Esophagus squamous epithelium (tissue), 5 donors: ENCODE measurements around the gene ZMYND19. TPM values are rescaled to one million over a fixed set of nuclear protein-coding genes. Genes with fewer than 3 reads are reported as not detected.

ENCODE experiments used
- DNase-seq: peaks from one replicate; lab custom pipeline; 2025; lab: John Stamatoyannopoulos, UW
- H3K27ac ChIP-seq, 4 donors: fragments of 200-600 bp; sonication (generic); one replicate each; pipeline ENCODE4 v1.5.1; 2016 to 2019; ENCODE audit warnings: mild to moderate bottlenecking in 1 of 4
- H3K27me3 ChIP-seq, 4 donors: fragments of 200-600 bp; sonication (generic); 1 replicate in 3 of 4; 2 replicates in 1 of 4; pipeline versions ENCODE4 v1.5.1 to v1.6.0; 2017 to 2021; ENCODE audit warnings: antibody characterized with exemption in 1 of 4
- H3K36me3 ChIP-seq, 3 donors: fragments of 200-600 bp; sonication (generic); one replicate each; pipeline ENCODE4 v1.5.1; 2016 to 2019
- H3K4me1 ChIP-seq, 3 donors: fragments of 200-600 bp; sonication (generic); one replicate each; pipeline ENCODE4 v1.5.1; 2017 to 2019
- H3K4me3 ChIP-seq, 4 donors: fragments of 200-600 bp; sonication (generic); 1 replicate in 3 of 4; 2 replicates in 1 of 4; pipeline ENCODE4 v1.5.1; 2016 to 2019; ENCODE audit warnings: mild to moderate bottlenecking in 2 of 4, moderate library complexity in 1 of 4
- H3K9me3 ChIP-seq, 3 donors: fragments of 200-600 bp; sonication (generic); one replicate each; pipeline ENCODE4 v1.5.1; 2016 to 2019
- CTCF ChIP-seq, 6 experiments: fragments of 450-650 bp in 4 of 6; fragments of 200-600 bp in 2 of 6; sonication (generic) in 2 of 6; IDR thresholded peaks; one replicate each; pipeline ENCODE4 v1.5.1; 2016 to 2019; ENCODE audit warnings: antibody characterized with exemption in 6 of 6, mild to moderate bottlenecking in 4 of 6, moderate library complexity in 4 of 6
- POLR2A ChIP-seq, 4 donors: fragments of 450-650 bp; IDR thresholded peaks; one replicate each; pipeline ENCODE4 v1.6.1; 2017; ENCODE audit warnings: antibody characterized with exemption in 4 of 4, mild to moderate bottlenecking in 4 of 4, moderate library complexity in 3 of 4
- WGBS, 2 donors: methylation state at CpG; one replicate each; pipeline ENCODE4 v1.1.5; 2018; 5-methylcytosine and 5-hydroxymethylcytosine counted together
- intact Hi-C: fragments of 100-400 bp; cut with DNase I; formaldehyde crosslinking; loops from one replicate; pipeline ENCODE4 v1.15.0; 2022
- total RNA-seq, 4 donors: library from RNA; depleted of rRNA; stranded (reverse); fragments of >200 nt; gene quantifications; one replicate each; pipeline ENCODE4 v1.1.0, GENCODE V29; 2016
- donor health status: DM: yes; HTN: yes; CAD: no.

The ZMYND19 gene
- total RNA-seq: 10 to 100 TPM; 17.5 to 28.8 (median 25.2) TPM

- Histone ChIP-seq H3K27me3 (no peaks in the 10 kb centered on the region), H3K4me3 (peak within 1 kb of the TSS; percentile 74 to 87 (median 81)), H3K36me3 (peaks cover 18 to 31% (median 20%) of the 10 kb centered on the region in 3 donors), H3K27ac (peak within 1 kb of the TSS; percentile 80 to 90 (median 82)), H3K9me3 (no peaks in the 10 kb centered on the region), H3K4me1 (peaks cover 16 to 42% (median 19%) of the 10 kb centered on the region in 3 donors)
- DNase-seq: peak; percentile 57
- intact Hi-C loops: no loop called here
- 0 to 2% methylated on average over 7 to 11 of the region's 113 CpGs for WGBS, 2 donors
- TF ChIP-seq POLR2A (IDR thresholded peaks at IDR 0.05): peak in 2 of 4 donors; percentile 11 to 48
- no peak for TF ChIP-seq CTCF (IDR thresholded peaks at IDR 0.05)
Measured at GRCh38 chr9:137590469-137591383, at the start of gene ZMYND19. TSS of gene ZMYND19 (minus strand) at chr9:137590512. CDS start at chr9:137590263, 249 bp downstream.

- no peaks in the 10 kb centered on the region for H3K9me3 ChIP-seq
- H3K36me3 ChIP-seq: peaks cover 0 to 29% (median 0%) of the 10 kb centered on the region in 3 donors
- no peak for DNase-seq
- peak overlapping the region in 3 of 4 donors; percentile 5 to 42 (median 39) for H3K27ac ChIP-seq
- H3K4me3 ChIP-seq: peak overlapping the region in 1 of 4 donors; percentile 47
- TF ChIP-seq POLR2A (IDR thresholded peaks at IDR 0.05) (no peak), CTCF (IDR thresholded peaks at IDR 0.05) (no peak)
- peaks cover 0 to 22% (median 17%) of the 10 kb centered on the region in 3 donors for H3K4me1 ChIP-seq
- no peaks in the 10 kb centered on the region for H3K27me3 ChIP-seq
- intact Hi-C loops: no loop called here
- 62 to 64% methylated on average over 12 of the region's 12 CpGs for WGBS, 2 donors
Measured at GRCh38 chr9:137639303-137640051, 49.2 kb upstream of the ZMYND19 start.

GRCh38 chr9:137638680-137639079 is 48.4 kb upstream of the ZMYND19 start:
- DNase-seq: no peak

GRCh38 chr9:137634016-137634415 is 43.7 kb upstream of the ZMYND19 start:
- H3K4me1 ChIP-seq: peaks cover 3 to 53% (median 24%) of the 10 kb centered on the region in 3 donors
- H3K27ac ChIP-seq: no peak overlapping the region
- intact Hi-C loops: no loop called here
- 81 to 83% methylated on average over 5 of the region's 5 CpGs for WGBS, 2 donors
- DNase-seq: no peak
- no peaks in the 10 kb centered on the region for H3K27me3 ChIP-seq
- no peaks in the 10 kb centered on the region for H3K9me3 ChIP-seq
- TF ChIP-seq POLR2A (IDR thresholded peaks at IDR 0.05): no peak
- TF ChIP-seq CTCF (IDR thresholded peaks at IDR 0.05): no peak
- H3K4me3 ChIP-seq: no peak overlapping the region
- no peaks in the 10 kb centered on the region for H3K36me3 ChIP-seq

More at GRCh38 chr9:137638680-137639079, 48.4 kb upstream of the ZMYND19 start:
- WGBS, 2 donors: 85 to 86% methylated on average over 6 of the region's 6 CpGs
- no peak overlapping the region for H3K27ac ChIP-seq
- no peak overlapping the region for H3K4me3 ChIP-seq
- H3K9me3 ChIP-seq: no peaks in the 10 kb centered on the region
- intact Hi-C loops: no loop called here
- H3K4me1 ChIP-seq: peaks cover 0 to 22% (median 17%) of the 10 kb centered on the region in 3 donors
- peaks cover 0 to 23% (median 0%) of the 10 kb centered on the region in 3 donors for H3K36me3 ChIP-seq
- no peak for TF ChIP-seq POLR2A (IDR thresholded peaks at IDR 0.05)
- no peak for TF ChIP-seq CTCF (IDR thresholded peaks at IDR 0.05)
- H3K27me3 ChIP-seq: no peaks in the 10 kb centered on the region
